Stimulated activated CD8-positive, alpha-beta memory T cell treated with anti-CD3 and anti-CD28 coated beads, Interleukin-15, amount 100 ng/mL, for 1 hour (primary cell): ENCODE results near the gene ZNF473.
"Not testable (repeated sequence)": the region's sequence is repeated elsewhere in the genome, so short reads cannot be mapped to it uniquely, and the experiment has no call there.

Experiments used
- DNase-seq: peaks from one replicate; pipeline ENCODE4 v3.0.0-alpha.2; 2020; ENCODE audit warnings: low read depth

Gene ZNF473

DNA sequence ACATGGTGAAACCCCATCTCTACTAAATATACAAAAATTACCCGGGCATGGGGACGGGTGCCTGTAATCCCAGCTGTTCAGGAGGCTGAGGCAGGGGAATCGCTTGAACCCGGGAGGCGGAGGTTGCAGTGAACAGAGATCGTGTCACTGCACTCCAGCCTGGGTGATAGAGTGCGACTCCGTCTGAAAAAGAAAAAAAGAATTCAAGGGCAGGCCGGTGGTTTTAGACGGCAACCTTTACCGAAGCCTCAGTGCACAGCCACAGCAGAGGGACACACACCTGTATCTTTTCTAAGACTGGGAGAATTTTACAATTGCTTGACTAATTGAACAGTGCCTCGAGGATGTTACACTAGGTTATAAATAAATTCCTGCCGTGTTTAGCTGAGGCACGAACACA lies 73.9 kb downstream of the ZNF473 start:
- DNase-seq, result not testable (repeated sequence)

DNA sequence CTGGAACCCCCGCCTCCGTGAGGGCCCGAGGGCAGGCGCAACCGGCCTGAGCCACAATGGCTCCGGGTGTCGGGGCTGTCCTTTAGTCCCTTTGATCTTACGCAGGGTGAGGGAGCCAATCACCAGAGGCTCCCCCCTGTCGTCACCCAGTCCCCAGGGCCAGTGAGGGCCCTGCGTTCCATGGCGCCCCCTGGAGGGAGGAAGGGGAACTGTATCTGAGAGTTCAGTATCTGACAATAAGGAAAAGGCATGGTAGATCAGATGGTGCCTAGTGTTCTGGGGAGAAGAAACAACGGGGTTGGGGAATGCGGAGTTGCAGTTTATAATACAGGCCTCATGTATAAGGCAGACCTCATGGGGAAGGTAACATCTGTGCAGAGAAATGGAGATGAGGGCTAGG lies 75.1 kb downstream of the ZNF473 start:
- not testable (repeated sequence) for DNase-seq
